ENCODE data around the gene MAGEF1. TPM values are rescaled to one million over a fixed set of nuclear protein-coding genes. Genes with fewer than 3 reads are reported as not detected.

Gene MAGEF1
- total and polyA plus RNA-seq, 2 donors (not counting 1 experiment from before 2014, with no cell fraction given), result 9.5 to 26.2 TPM

DNA sequence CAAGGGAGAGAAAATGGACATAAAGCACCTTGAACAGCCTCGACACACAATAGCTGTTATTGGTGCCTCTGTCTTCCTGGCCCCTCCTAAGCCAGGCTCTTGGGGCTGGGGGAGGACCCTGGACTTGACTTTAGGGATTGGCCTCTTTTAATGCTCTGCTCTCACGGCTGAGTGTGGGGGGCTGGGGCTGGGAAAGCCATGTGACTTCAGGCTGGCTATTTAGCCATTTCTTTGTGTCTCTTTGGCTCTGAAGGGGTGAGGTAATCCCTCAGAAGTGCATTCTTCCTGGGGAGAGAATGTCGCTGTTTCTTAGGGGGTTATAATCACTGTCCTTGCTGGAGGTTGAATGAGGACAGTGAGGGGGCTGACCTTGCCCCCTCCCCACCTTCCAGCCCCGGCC lies 26.2 kb downstream of the MAGEF1 start:
- no peak overlapping the region for H3K4me2 ChIP-seq (replicated peaks; ENCODE audit: low read depth, low read length, poor library complexity, severe bottlenecking)
- H3K4me1 Mint-ChIP-seq, result peaks cover 32% of the 10 kb centered on the region
- no peaks in the 10 kb centered on the region for H3K36me3 ChIP-seq (replicated peaks in 1 of 2; ENCODE audit: control extremely low read depth in 1 of 2, control insufficient read depth in 1 of 2, extremely low read depth in 1 of 2, insufficient read depth in 2 of 2, low read length in 1 of 2)
- no peaks in the 10 kb centered on the region for H3K27me3 ChIP-seq (replicated peaks in 1 of 4; ENCODE audit: control extremely low read depth in 1 of 4, control insufficient read depth in 3 of 4, insufficient read depth in 4 of 4, low read length in 3 of 4)
- ChIA-PET POLR2A (no interaction called here), CTCF (no interaction called here)
- no peaks in the 10 kb centered on the region for H3K27me3 Mint-ChIP-seq
- H4K20me1 ChIP-seq (ENCODE audit: control insufficient read depth, insufficient read depth, low read length, poor library complexity, severe bottlenecking), result no peaks in the 10 kb centered on the region
- H3K9me3 Mint-ChIP-seq (ENCODE audit: insufficient read depth), result no peaks in the 10 kb centered on the region
- H3K27ac ChIP-seq (ENCODE audit: low read length in 2 of 2), result no peak overlapping the region
- intact Hi-C loops (cut with micrococcal nuclease), result no loop called here
- DNase-seq, result no peak
- no peak overlapping the region for H3K9ac ChIP-seq (ENCODE audit: low read length)
- WGBS (ENCODE audit: insufficient coverage), result 71% methylated on average over 1 of the region's 4 CpGs
- peaks cover 23 to 28% of the 10 kb centered on the region in 2 donors for H3K4me1 ChIP-seq (ENCODE audit: control insufficient read depth in 2 of 2, insufficient read depth in 2 of 2, low read length in 2 of 2)
- no peak overlapping the region for H3K4me3 Mint-ChIP-seq
- no peak for ATAC-seq (ENCODE audit: low read depth)
- peaks cover 0 to 4% (median 0%) of the 10 kb centered on the region in 3 donors for H3K9me3 ChIP-seq (ENCODE audit: control extremely low read depth in 1 of 3, control insufficient read depth in 2 of 3, insufficient read depth in 1 of 3, low read length in 2 of 3)
- no peak overlapping the region for H3K27ac Mint-ChIP-seq
- TF ChIP-seq EZH2 (IDR thresholded peaks at IDR 0.05; ENCODE audit: borderline replicate concordance, insufficient read depth, low read depth, low read length, poor library complexity, severe bottlenecking) (no peak), CTCF (IDR thresholded peaks at IDR 0.05) (no peak)
- H3K79me2 ChIP-seq (ENCODE audit: control insufficient read depth, insufficient read depth, low read length), result no peaks in the 10 kb centered on the region
- no peak overlapping the region for H3K4me3 ChIP-seq (ENCODE audit: control extremely low read depth in 1 of 5, extremely low read depth in 1 of 5, insufficient read depth in 1 of 5, low read depth in 2 of 5, low read length in 4 of 5)
- H2AFZ ChIP-seq (ENCODE audit: insufficient read depth, low read depth, low read length, poor library complexity, severe bottlenecking), result no peak overlapping the region

- CTCF ChIA-PET, result no interaction called here
- 31% methylated on average over 2 of the region's 4 CpGs for WGBS (ENCODE audit: insufficient coverage)
- H4K20me1 ChIP-seq (ENCODE audit: control insufficient read depth, insufficient read depth, low read length, poor library complexity, severe bottlenecking), result no peaks in the 10 kb centered on the region
- TF ChIP-seq CTCF (IDR thresholded peaks at IDR 0.05), result no peak
- no peak for TF ChIP-seq EZH2 (IDR thresholded peaks at IDR 0.05; ENCODE audit: borderline replicate concordance, insufficient read depth, low read depth, low read length, poor library complexity, severe bottlenecking)
- H3K9me3 ChIP-seq (ENCODE audit: control extremely low read depth in 1 of 3, control insufficient read depth in 2 of 3, insufficient read depth in 1 of 3, low read length in 2 of 3), result peaks cover 0 to 4% (median 0%) of the 10 kb centered on the region in 3 donors
- ATAC-seq (ENCODE audit: low read depth) (no peak), DNase-seq (no peak)
- H3K36me3 ChIP-seq (replicated peaks in 1 of 2; ENCODE audit: control extremely low read depth in 1 of 2, control insufficient read depth in 1 of 2, extremely low read depth in 1 of 2, insufficient read depth in 2 of 2, low read length in 1 of 2), result no peaks in the 10 kb centered on the region
- Mint-ChIP-seq H3K27ac (no peak overlapping the region), H3K4me1 (peaks cover 26% of the 10 kb centered on the region), H3K27me3 (no peaks in the 10 kb centered on the region), H3K4me3 (no peak overlapping the region), H3K9me3 (ENCODE audit: insufficient read depth) (no peaks in the 10 kb centered on the region)
- no peaks in the 10 kb centered on the region for H3K27me3 ChIP-seq (replicated peaks in 1 of 4; ENCODE audit: control extremely low read depth in 1 of 4, control insufficient read depth in 3 of 4, insufficient read depth in 4 of 4, low read length in 3 of 4)
- H3K27ac ChIP-seq (ENCODE audit: low read length in 2 of 2), result no peak overlapping the region
- POLR2A ChIA-PET, result no interaction called here
- H3K4me2 ChIP-seq (replicated peaks; ENCODE audit: low read depth, low read length, poor library complexity, severe bottlenecking), result no peak overlapping the region
- H3K4me3 ChIP-seq (ENCODE audit: control extremely low read depth in 1 of 5, extremely low read depth in 1 of 5, insufficient read depth in 1 of 5, low read depth in 2 of 5, low read length in 4 of 5), result no peak overlapping the region
- peaks cover 17 to 22% of the 10 kb centered on the region in 2 donors for H3K4me1 ChIP-seq (ENCODE audit: control insufficient read depth in 2 of 2, insufficient read depth in 2 of 2, low read length in 2 of 2)
- no peaks in the 10 kb centered on the region for H3K79me2 ChIP-seq (ENCODE audit: control insufficient read depth, insufficient read depth, low read length)
- intact Hi-C loops (cut with micrococcal nuclease), result no loop called here
- no peak overlapping the region for H2AFZ ChIP-seq (ENCODE audit: insufficient read depth, low read depth, low read length, poor library complexity, severe bottlenecking)
- no peak overlapping the region for H3K9ac ChIP-seq (ENCODE audit: low read length)
Observed at GRCh38 chr3:184685055-184685454, 26.8 kb downstream of the MAGEF1 start.
